ENCODE results near the gene ADI1. TPM values are rescaled to one million over a fixed set of nuclear protein-coding genes. Genes with fewer than 3 reads are reported as not detected.

The ADI1 gene
- total and polyA plus RNA-seq, 12 donors = 50.0 to 160 (median 103) TPM

- DNase-seq = peak; percentile 57 to 91 (median 85)
- no peaks in the 10 kb centered on the region for H3K27me3 ChIP-seq
- TF ChIP-seq POLR2A (IDR thresholded peaks at IDR 0.05) = no peak
- no peak for TF ChIP-seq CTCF (IDR thresholded peaks at IDR 0.05)
- H3K27ac ChIP-seq = no peak overlapping the region
- H3K9me3 ChIP-seq (replicated peaks in 1 of 3) = no peaks in the 10 kb centered on the region
- peaks cover 0 to 18% of the 10 kb centered on the region in 2 donors for H3K36me3 ChIP-seq (replicated peaks in 1 of 2)
- no peaks in the 10 kb centered on the region for H3K4me1 ChIP-seq (replicated peaks in 1 of 2)
- no peak overlapping the region for H3K4me3 ChIP-seq
- WGBS, 4 donors = 68 to 95% (median 77%) methylated on average over 8 to 30 of the region's 30 CpGs
- intact Hi-C loops (cut with DNase I) = no loop called here
Measured at GRCh38 chr2:3483227-3483985, 35.9 kb downstream of the ADI1 start.

DNA sequence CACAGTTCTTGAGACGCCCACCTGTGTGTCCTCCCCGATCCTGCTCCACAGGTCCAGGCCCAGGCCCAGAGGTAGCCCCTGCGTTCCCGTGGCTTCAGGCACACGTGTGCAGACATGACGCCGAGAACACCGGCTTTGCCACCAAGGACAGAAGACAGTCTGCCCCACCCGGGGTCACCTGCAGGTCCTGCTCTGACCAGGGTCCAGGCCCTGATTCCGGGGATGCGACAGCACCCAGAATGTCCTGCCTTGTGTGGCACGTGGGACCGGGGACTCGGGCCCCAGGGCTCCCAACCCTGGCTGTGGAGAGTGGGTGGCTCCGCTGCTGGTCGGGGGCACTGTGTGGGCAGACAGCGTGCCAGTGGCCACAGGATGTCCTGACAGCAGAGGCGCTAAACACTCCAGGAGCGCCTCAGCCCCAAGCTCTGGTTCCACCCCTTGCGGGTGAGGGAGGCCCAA lies 36.9 kb downstream of the ADI1 start:
- H3K36me3 ChIP-seq (replicated peaks in 1 of 2) = peaks cover 0 to 18% of the 10 kb centered on the region in 2 donors
- H3K4me1 ChIP-seq (replicated peaks in 1 of 2) = no peaks in the 10 kb centered on the region
- TF ChIP-seq CTCF (IDR thresholded peaks at IDR 0.05) (no peak), POLR2A (IDR thresholded peaks at IDR 0.05) (no peak)
- H3K9me3 ChIP-seq (replicated peaks in 1 of 3) = no peaks in the 10 kb centered on the region
- H3K27me3 ChIP-seq = no peaks in the 10 kb centered on the region
- intact Hi-C loops (cut with DNase I) = no loop called here
- WGBS, 4 donors = 94 to 100% (median 95%) methylated on average over 1 to 20 of the region's 20 CpGs
- no peak overlapping the region for H3K27ac ChIP-seq
- H3K4me3 ChIP-seq = no peak overlapping the region
- no peak for DNase-seq

- no peak for TF ChIP-seq CTCF (IDR thresholded peaks at IDR 0.05)
- no peak for TF ChIP-seq POLR2A (IDR thresholded peaks at IDR 0.05)
- peaks cover 0 to 18% of the 10 kb centered on the region in 2 donors for H3K36me3 ChIP-seq (replicated peaks in 1 of 2)
- intact Hi-C loops (cut with DNase I) = no loop called here
- H3K4me1 ChIP-seq (replicated peaks in 1 of 2) = no peaks in the 10 kb centered on the region
- no peak for DNase-seq
- no peak overlapping the region for H3K27ac ChIP-seq
- no peaks in the 10 kb centered on the region for H3K9me3 ChIP-seq (replicated peaks in 1 of 3)
- WGBS, 4 donors = 94 to 97% (median 95%) methylated on average over 19 to 20 of the region's 20 CpGs
- H3K27me3 ChIP-seq = no peaks in the 10 kb centered on the region
- no peak overlapping the region for H3K4me3 ChIP-seq
Measured at GRCh38 chr2:3481736-3482362, 37.5 kb downstream of the ADI1 start.

- no peak for TF ChIP-seq POLR2A (IDR thresholded peaks at IDR 0.05)
- no peaks in the 10 kb centered on the region for H3K4me1 ChIP-seq (replicated peaks in 1 of 2)
- H3K9me3 ChIP-seq (replicated peaks in 1 of 3) = no peaks in the 10 kb centered on the region
- 86 to 92% (median 86%) methylated on average over 5 of the region's 5 CpGs for WGBS, 4 donors
- H3K4me3 ChIP-seq = no peak overlapping the region
- no peaks in the 10 kb centered on the region for H3K27me3 ChIP-seq
- intact Hi-C loops (cut with DNase I) = no loop called here
- H3K27ac ChIP-seq = no peak overlapping the region
- H3K36me3 ChIP-seq (replicated peaks in 1 of 2) = peaks cover 0 to 18% of the 10 kb centered on the region in 2 donors
- DNase-seq = no peak
Measured at GRCh38 chr2:3481011-3481400, 38.3 kb downstream of the ADI1 start.

All from adrenal gland (tissue), 12 donors.